Trophoblast cell (in vitro differentiated cells and primary cell): ENCODE data around the gene BBC3.
A peak's percentile ranks its signal among the peaks of the same experiment; 100 is the strongest.
"Not testable (repeated sequence)": the region's sequence is repeated elsewhere in the genome, so short reads cannot be mapped to it uniquely, and the experiment has no call there.

Experiments used
- DNase-seq, 2 donors: peaks; one replicate each; pipeline ENCODE4 v3.0.0-alpha.2; 2016
- H2AFZ ChIP-seq: 2 replicates; pipeline ENCODE4 v1.6.1; 2013; ENCODE audit warnings: low read length, moderate library complexity, mild to moderate bottlenecking; ENCODE audit not compliant: insufficient read depth, poor library complexity
- H2AK5ac ChIP-seq: 2 replicates; pipeline ENCODE4 v1.6.1; 2013; ENCODE audit warnings: mild to moderate bottlenecking, low read length
- H2BK120ac ChIP-seq: 2 replicates; pipeline ENCODE4 v1.6.1; 2013; ENCODE audit warnings: low read length, mild to moderate bottlenecking, moderate library complexity; ENCODE audit not compliant: insufficient read depth, poor library complexity
- H2BK12ac ChIP-seq: 2 replicates; pipeline ENCODE4 v1.6.1; 2013; ENCODE audit warnings: mild to moderate bottlenecking, low read length, moderate library complexity
- H2BK5ac ChIP-seq: 2 replicates; pipeline ENCODE4 v1.6.1; 2013; ENCODE audit warnings: low read length, low read depth, moderate library complexity, mild to moderate bottlenecking; ENCODE audit not compliant: poor library complexity
- H3K14ac ChIP-seq: 2 replicates; pipeline ENCODE4 v1.6.1; 2013; ENCODE audit warnings: mild to moderate bottlenecking, low read length
- H3K18ac ChIP-seq: 2 replicates; pipeline ENCODE4 v1.6.1; 2013; ENCODE audit warnings: mild to moderate bottlenecking, low read length
- H3K23ac ChIP-seq: 2 replicates; pipeline ENCODE4 v1.6.1; 2013; ENCODE audit warnings: low read length
- H3K27ac ChIP-seq: 2 replicates; pipeline ENCODE4 v1.5.1; 2013; ENCODE audit warnings: low read depth, mild to moderate bottlenecking, inconsistent platforms, low read length, moderate library complexity
- H3K27me3 ChIP-seq: 2 replicates; pipeline ENCODE4 v1.6.1; 2013; ENCODE audit warnings: inconsistent platforms, mild to moderate bottlenecking, low read length, moderate library complexity; ENCODE audit not compliant: insufficient read depth
- H3K36me3 ChIP-seq, 2 experiments: 1 replicate in 1 of 2; 2 replicates in 1 of 2; pipeline ENCODE4 v1.6.1; 2013; ENCODE audit warnings: low read length in 2 of 2, mild to moderate bottlenecking in 2 of 2, moderate library complexity in 1 of 2; ENCODE audit not compliant: insufficient read depth in 2 of 2, control insufficient read depth in 1 of 2
- H3K4ac ChIP-seq: 2 replicates; pipeline ENCODE4 v1.6.1; 2013; ENCODE audit warnings: low read depth, mild to moderate bottlenecking, low read length, moderate library complexity
- H3K4me1 ChIP-seq, 2 experiments: 1 replicate in 1 of 2; 2 replicates in 1 of 2; pipeline ENCODE4 v1.6.1; 2013; ENCODE audit warnings: low read length in 2 of 2, mild to moderate bottlenecking in 2 of 2, moderate library complexity in 1 of 2; ENCODE audit not compliant: insufficient read depth in 2 of 2, control insufficient read depth in 1 of 2
- H3K4me2 ChIP-seq: 2 replicates; pipeline ENCODE4 v1.6.1; 2013; ENCODE audit warnings: inconsistent platforms, mild to moderate bottlenecking, low read length, moderate library complexity
- H3K4me3 ChIP-seq: 2 replicates; pipeline ENCODE4 v1.5.1; 2013; ENCODE audit warnings: mild to moderate bottlenecking, low read depth, low read length, inconsistent platforms
- H3K79me1 ChIP-seq: one replicate; pipeline ENCODE4 v1.6.1; 2013; ENCODE audit warnings: low read length
- H3K79me2 ChIP-seq: 2 replicates; pipeline ENCODE4 v1.6.1; 2013; ENCODE audit warnings: low read length, mild to moderate bottlenecking; ENCODE audit not compliant: control insufficient read depth, insufficient read depth, poor library complexity
- H3K9ac ChIP-seq: 2 replicates; pipeline ENCODE4 v1.6.1; 2013; ENCODE audit warnings: mild to moderate bottlenecking, low read length
- H3K9me3 ChIP-seq: 2 replicates; pipeline ENCODE4 v1.6.1; 2013; ENCODE audit warnings: low read depth, mild to moderate bottlenecking, control low read depth, inconsistent platforms, low read length; ENCODE audit not compliant: insufficient read depth
- H4K12ac ChIP-seq: 2 replicates; pipeline ENCODE4 v1.6.1; 2013; ENCODE audit warnings: low read depth, mild to moderate bottlenecking, low read length, moderate library complexity
- H4K8ac ChIP-seq: 2 replicates; pipeline ENCODE4 v1.6.1; 2013; ENCODE audit warnings: low read depth, mild to moderate bottlenecking, low read length, moderate library complexity
- H4K91ac ChIP-seq: one replicate; pipeline ENCODE4 v1.6.1; 2013; ENCODE audit warnings: low read depth, mild to moderate bottlenecking, low read length, moderate library complexity
- WGBS: extraction: QIAGEN DNeasy Blood & Tissue Kit; methylation state at CpG from one replicate; pipeline ENCODE4 v1.1.7; 2013; ENCODE audit warnings: missing lambda C conversion rate; ENCODE audit not compliant: insufficient read length, insufficient coverage; ENCODE audit errors: extremely low coverage; 5-methylcytosine and 5-hydroxymethylcytosine counted together

The BBC3 gene

GRCh38 chr19:47253467-47253881, 22.5 kb upstream of the BBC3 start:
- no peak overlapping the region for H2BK12ac ChIP-seq
- no peak overlapping the region for H2BK120ac ChIP-seq
- no peaks in the 10 kb centered on the region for H3K27me3 ChIP-seq
- H3K23ac ChIP-seq, result no peak overlapping the region
- H3K14ac ChIP-seq, result no peak overlapping the region
- peak; percentile 84 to 94 for DNase-seq
- peaks cover 2 to 4% of the 10 kb centered on the region in 2 experiments for H3K36me3 ChIP-seq
- no peak overlapping the region for H2AK5ac ChIP-seq
- no peak overlapping the region for H3K9ac ChIP-seq
- no peak overlapping the region for H3K18ac ChIP-seq
- no peak overlapping the region for H4K12ac ChIP-seq
- peaks cover 10% of the 10 kb centered on the region for H3K79me2 ChIP-seq
- WGBS, result no CpG with 5 or more reads among the region's 3 CpGs
- no peak overlapping the region for H3K4me2 ChIP-seq
- H3K4me1 ChIP-seq, result peaks cover 5 to 16% of the 10 kb centered on the region in 2 experiments
- H2BK5ac ChIP-seq, result no peak overlapping the region
- no peak overlapping the region for H3K4me3 ChIP-seq
- H3K4ac ChIP-seq, result no peak overlapping the region
- peaks cover 18% of the 10 kb centered on the region for H3K79me1 ChIP-seq
- H4K8ac ChIP-seq, result no peak overlapping the region
- H2AFZ ChIP-seq, result no peak overlapping the region
- no peak overlapping the region for H4K91ac ChIP-seq
- no peaks in the 10 kb centered on the region for H3K9me3 ChIP-seq
- peak overlapping the region; percentile 67 for H3K27ac ChIP-seq

DNA sequence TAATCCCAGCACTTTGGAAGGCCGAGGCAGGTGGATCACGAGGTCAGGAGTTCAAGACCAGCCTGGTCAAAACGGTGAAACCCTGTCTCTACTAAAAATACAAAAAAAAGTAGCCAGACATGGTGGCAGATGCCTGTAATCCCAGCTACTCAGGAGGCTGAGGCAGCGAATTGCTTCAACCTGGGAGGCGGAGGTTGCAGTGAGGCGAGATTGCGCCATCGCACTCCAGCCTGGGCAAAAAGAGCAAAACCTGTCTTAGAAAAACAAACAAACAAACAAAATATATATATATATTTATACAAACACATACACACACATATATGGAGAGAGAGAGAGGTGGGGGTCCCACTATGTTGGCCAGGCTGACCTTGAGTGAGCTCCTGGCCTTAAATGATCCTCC, 22.0 kb upstream of the BBC3 start:
- not testable (repeated sequence) for H3K36me3 ChIP-seq, H4K91ac ChIP-seq, H3K79me2 ChIP-seq, H3K18ac ChIP-seq, H2BK12ac ChIP-seq, H2BK5ac ChIP-seq, H3K27me3 ChIP-seq, H3K9me3 ChIP-seq, H3K4me3 ChIP-seq, H3K4me2 ChIP-seq, H2AFZ ChIP-seq, H3K14ac ChIP-seq, H3K4ac ChIP-seq, H3K9ac ChIP-seq, H2BK120ac ChIP-seq, H3K23ac ChIP-seq, H2AK5ac ChIP-seq, H4K8ac ChIP-seq, H4K12ac ChIP-seq
- Histone ChIP-seq H3K4me1 (peaks cover under 1 to 14% of the 10 kb centered on the region in 2 experiments), H3K27ac (peak overlapping the region; percentile 67), H3K79me1 (peaks cover 14% of the 10 kb centered on the region)
- WGBS, result no CpG with 5 or more reads among the region's 8 CpGs
- peak; percentile 29 to 60 for DNase-seq

DNA sequence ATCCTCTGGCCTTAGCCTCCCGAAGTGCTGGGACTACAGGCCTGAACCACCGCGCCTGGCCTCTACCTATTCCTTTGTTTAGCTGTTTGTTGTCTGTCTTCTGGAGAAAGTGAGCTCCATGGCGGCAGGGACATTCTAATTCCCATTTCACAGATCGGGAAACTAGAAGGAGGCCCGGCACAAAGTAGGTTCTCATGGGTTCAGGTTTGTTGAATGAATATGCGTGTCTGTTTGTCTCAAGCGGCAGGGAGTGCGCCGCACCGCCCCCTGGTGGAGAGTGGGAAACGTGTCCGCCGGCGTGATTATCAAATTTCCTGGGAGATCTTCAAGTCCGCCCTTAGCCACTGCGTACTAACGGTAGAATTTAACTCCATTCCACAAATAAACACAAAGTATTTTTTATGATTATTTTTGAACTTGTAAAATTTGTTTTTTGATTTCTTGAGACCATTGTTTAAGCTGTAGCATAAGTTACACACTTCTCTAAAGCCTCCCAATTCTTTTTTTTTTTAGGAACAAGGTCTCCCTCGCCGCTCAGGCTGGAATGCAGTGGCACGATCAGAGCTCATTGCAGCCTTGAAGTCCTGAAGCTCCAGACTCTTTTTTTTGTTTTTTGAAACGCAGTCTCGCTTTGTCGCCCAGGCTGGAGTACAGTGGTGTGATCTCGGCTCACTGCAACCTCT, 16.4 kb upstream of the BBC3 start:
- Histone ChIP-seq H4K12ac (no peak overlapping the region), H3K9ac (no peak overlapping the region), H3K9me3 (peaks cover 4% of the 10 kb centered on the region), H4K8ac (no peak overlapping the region), H3K79me1 (peaks cover 3% of the 10 kb centered on the region), H3K27me3 (no peaks in the 10 kb centered on the region), H3K14ac (no peak overlapping the region), H2BK120ac (no peak overlapping the region), H3K79me2 (peaks cover 2% of the 10 kb centered on the region), H3K4me3 (no peak overlapping the region), H3K27ac (no peak overlapping the region), H3K4me2 (no peak overlapping the region), H2BK5ac (no peak overlapping the region), H3K4ac (no peak overlapping the region), H3K36me3 (no peaks in the 10 kb centered on the region), H3K4me1 (peaks cover 6 to 7% of the 10 kb centered on the region in 2 experiments), H2BK12ac (no peak overlapping the region), H4K91ac (no peak overlapping the region), H2AK5ac (no peak overlapping the region), H3K23ac (no peak overlapping the region), H3K18ac (no peak overlapping the region), H2AFZ (no peak overlapping the region)
- no CpG with 5 or more reads among the region's 25 CpGs for WGBS
- DNase-seq, result peak; percentile 69 to 96

DNA sequence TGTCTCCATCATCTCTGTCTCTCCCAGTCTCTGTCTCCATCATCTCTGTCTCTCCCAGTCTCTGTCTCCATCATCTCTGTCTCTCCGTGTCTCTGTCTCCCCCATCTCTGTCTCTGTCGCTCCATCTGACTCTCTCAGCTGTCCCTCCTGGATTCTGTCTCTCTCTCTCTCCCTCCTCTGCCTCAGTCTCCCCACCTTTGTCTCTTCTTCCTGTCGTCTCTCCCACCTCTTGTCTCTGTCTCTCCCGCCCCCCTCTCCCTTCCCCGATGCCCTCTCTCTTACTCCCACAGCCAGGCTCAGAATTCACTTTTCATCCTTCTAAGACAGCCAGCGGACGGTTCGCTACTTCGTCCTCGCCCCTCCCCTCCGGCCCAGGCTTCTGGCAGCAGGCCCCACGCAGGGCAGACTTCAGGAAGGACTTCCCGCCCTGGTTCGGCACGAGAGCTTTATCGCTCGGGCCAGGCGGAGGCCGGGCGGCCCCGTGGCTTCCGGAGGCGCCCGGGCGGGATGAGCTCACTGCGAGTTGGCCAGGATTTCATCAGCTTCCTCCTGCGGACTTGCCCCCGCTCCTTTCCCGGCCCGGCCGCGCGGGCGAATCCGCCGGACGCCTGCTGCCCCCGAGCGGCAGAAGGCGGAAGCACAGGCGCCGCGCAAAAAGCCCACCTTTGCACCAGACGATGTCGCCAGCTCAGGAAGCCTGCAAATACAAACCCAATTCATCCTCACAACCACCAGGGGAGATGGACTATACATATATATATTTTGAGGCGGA, 13.0 kb upstream of the BBC3 start:
- peak overlapping the region; percentile 58 for H3K4ac ChIP-seq
- peak overlapping the region; percentile 91 for H2BK12ac ChIP-seq
- peak overlapping the region; percentile 61 for H2AFZ ChIP-seq
- H4K8ac ChIP-seq, result peak overlapping the region; percentile 87
- peak overlapping the region; percentile 77 for H2BK120ac ChIP-seq
- H3K27me3 ChIP-seq, result peaks cover 7% of the 10 kb centered on the region
- peaks cover 23 to 24% of the 10 kb centered on the region in 2 experiments for H3K4me1 ChIP-seq
- H3K14ac ChIP-seq, result peak overlapping the region; percentile 79
- H2BK5ac ChIP-seq, result peak overlapping the region; percentile 58
- peak overlapping the region; percentile 56 for H3K4me2 ChIP-seq
- H3K79me2 ChIP-seq, result peaks cover 2% of the 10 kb centered on the region
- no peak overlapping the region for H3K9ac ChIP-seq
- WGBS, result no CpG with 5 or more reads among the region's 46 CpGs
- peak overlapping the region; percentile 93 for H4K91ac ChIP-seq
- peak; percentile 96 to 97 for DNase-seq
- peak overlapping the region; percentile 76 for H3K27ac ChIP-seq
- peaks cover 5% of the 10 kb centered on the region for H3K9me3 ChIP-seq
- peaks cover 14% of the 10 kb centered on the region for H3K79me1 ChIP-seq
- peak overlapping the region; percentile 6 for H3K4me3 ChIP-seq
- no peak overlapping the region for H3K23ac ChIP-seq
- no peaks in the 10 kb centered on the region for H3K36me3 ChIP-seq
- peak overlapping the region; percentile 93 for H4K12ac ChIP-seq
- H2AK5ac ChIP-seq, result peak overlapping the region; percentile 63
- H3K18ac ChIP-seq, result peak overlapping the region; percentile 90
